ENCODE data around the gene DCDC2B. TPM values are rescaled to one million over a fixed set of nuclear protein-coding genes. Genes with fewer than 3 reads are reported as not detected.

DCDC2B gene
- total and polyA plus RNA-seq, 9 of the 15 experiments (the other 6 are each of a cell fraction or from before 2014, with no cell fraction given) = not detected

DNA sequence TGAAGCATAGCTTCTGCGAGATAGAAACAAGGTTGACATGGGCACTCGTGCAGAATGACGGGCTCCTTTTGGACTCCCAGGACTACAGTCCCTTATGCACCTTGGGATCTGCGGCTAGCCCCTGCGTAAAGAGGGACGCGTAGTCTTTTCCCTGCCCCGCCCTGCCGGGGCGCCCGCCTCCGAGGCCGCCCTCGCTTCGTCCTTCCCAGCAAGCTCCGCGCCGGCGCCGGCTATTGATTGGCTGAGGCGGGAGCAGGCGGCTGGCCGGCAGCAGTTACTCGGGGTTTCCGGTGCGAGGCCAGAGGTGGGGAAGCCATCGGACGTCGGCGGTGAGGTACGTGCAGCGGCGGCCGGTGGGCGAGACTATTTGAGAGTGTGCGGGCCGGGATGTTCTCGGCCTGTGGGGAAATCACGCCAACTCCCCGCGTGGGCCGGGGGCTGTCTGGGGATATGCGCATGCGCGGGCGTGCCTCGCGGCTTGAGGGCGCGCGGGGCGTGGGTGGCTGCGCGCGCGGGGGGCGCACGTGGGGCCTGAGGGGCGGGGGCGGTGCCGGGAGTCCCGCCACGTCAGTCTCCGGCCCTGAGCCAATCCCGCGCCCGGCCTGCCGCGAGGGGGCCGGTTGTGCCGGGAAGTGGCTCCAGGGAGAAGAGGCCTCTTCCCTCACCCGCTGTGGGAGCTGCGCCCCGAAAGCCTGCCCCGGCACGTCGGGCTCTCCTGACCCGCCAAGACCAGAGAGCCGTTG lies 29.3 kb upstream of the DCDC2B start, which contains the start of gene TXLNA (continued):
- no peak for TF ChIP-seq ZKSCAN8 (CRISPR knock-in tag; IDR thresholded peaks at IDR 0.05)
- peak; percentile 98 for TF ChIP-seq EP400 (IDR thresholded peaks at IDR 0.05)
- peak; percentile 48; the same call in 1 of the 2 replicates for TF ChIP-seq ILF3 (IDR thresholded peaks at IDR 0.05; ENCODE audit: borderline replicate concordance)
- TF ChIP-seq U2AF1 (optimal IDR thresholded peaks at IDR 0.05; ENCODE audit: low read depth, low read length) = peak; percentile 89
- TF ChIP-seq, protein P1, sequence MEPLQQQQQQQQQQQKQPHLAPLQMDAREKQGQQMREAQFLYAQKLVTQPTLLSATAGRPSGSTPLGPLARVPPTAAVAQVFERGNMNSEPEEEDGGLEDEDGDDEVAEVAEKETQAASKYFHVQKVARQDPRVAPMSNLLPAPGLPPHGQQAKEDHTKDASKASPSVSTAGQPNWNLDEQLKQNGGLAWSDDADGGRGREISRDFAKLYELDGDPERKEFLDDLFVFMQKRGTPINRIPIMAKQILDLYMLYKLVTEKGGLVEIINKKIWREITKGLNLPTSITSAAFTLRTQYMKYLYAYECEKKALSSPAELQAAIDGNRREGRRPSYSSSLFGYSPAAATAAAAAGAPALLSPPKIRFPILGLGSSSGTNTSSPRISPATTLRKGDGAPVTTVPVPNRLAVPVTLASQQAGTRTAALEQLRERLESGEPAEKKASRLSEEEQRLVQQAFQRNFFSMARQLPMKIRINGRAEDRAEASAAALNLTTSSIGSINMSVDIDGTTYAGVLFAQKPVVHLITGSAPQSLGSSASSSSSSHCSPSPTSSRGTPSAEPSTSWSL (CRISPR knock-in tag; IDR thresholded peaks at IDR 0.05; ENCODE audit: borderline replicate concordance) = peak; percentile 38; the same call in 1 of the 2 replicates
- TF ChIP-seq CBFA2T2 (conservative IDR thresholded peaks at IDR 0.05) = no peak
- TF ChIP-seq MECOM (CRISPR knock-in tag; IDR thresholded peaks at IDR 0.05) = 0 out of 2 replicates have a peak, but pooled peaks have one; percentile 19
- no peak; the same call in 1 of the 2 replicates for TF ChIP-seq OTX1 (CRISPR knock-in tag; IDR thresholded peaks at IDR 0.05)
- TF ChIP-seq MLX (CRISPR knock-in tag; conservative IDR thresholded peaks at IDR 0.05) = peak in 1 of 2 experiments; percentile 86; a peak in 2 of 4 replicates
- no peak for TF ChIP-seq ZNF274 (IDR thresholded peaks at IDR 0.05; ENCODE audit: borderline replicate concordance, low read depth, low read length)
- no peak for TF ChIP-seq TCF3 (CRISPR knock-in tag; IDR thresholded peaks at IDR 0.05)
- no peak for TF ChIP-seq ZNF217 (CRISPR knock-in tag; IDR thresholded peaks at IDR 0.05)
- TF ChIP-seq FOXP1 (CRISPR knock-in tag; IDR thresholded peaks at IDR 0.05) = peak; percentile 82
- no peak for TF ChIP-seq BCOR (IDR thresholded peaks at IDR 0.05)
- TF ChIP-seq ZKSCAN1 (IDR thresholded peaks at IDR 0.05; ENCODE audit: low read depth, low read length) = no peak
- peak; percentile 18 for TF ChIP-seq SP2 (IDR thresholded peaks at IDR 0.05; ENCODE audit: extremely low read depth, low read depth, low read length, poor library complexity, severe bottlenecking)
- no peak for TF ChIP-seq KAT8 (IDR thresholded peaks at IDR 0.05; ENCODE audit: low read depth)
- no peak for TF ChIP-seq PTTG1 (tag; IDR thresholded peaks at IDR 0.05; ENCODE audit: low read depth)
- TF ChIP-seq CREB1 (IDR thresholded peaks at IDR 0.05) = peak; percentile 55
- peak; percentile 76; the same call in 1 of the 2 replicates for TF ChIP-seq CREB1 (CRISPR knock-in tag; IDR thresholded peaks at IDR 0.05)
- TF ChIP-seq ZC3H11A (IDR thresholded peaks at IDR 0.05; ENCODE audit: low read depth, low read length) = no peak
- TF ChIP-seq ZNF586 (CRISPR knock-in tag; conservative IDR thresholded peaks at IDR 0.05) = no peak
- peak; percentile 55 for TF ChIP-seq HCFC1 (IDR thresholded peaks at IDR 0.05; ENCODE audit: low read depth, low read length)
- TF ChIP-seq ZNF76 (CRISPR knock-in tag; IDR thresholded peaks at IDR 0.05; ENCODE audit: borderline replicate concordance) = 0 out of 2 replicates have a peak, but pooled peaks have one; percentile 17
- TF ChIP-seq CBFB (CRISPR knock-in tag; IDR thresholded peaks at IDR 0.05) = no peak
- TF ChIP-seq CAMTA2 (CRISPR knock-in tag; conservative IDR thresholded peaks at IDR 0.05) = peak; percentile 80; the same call in 1 of the 2 replicates
- peak; percentile 78 for TF ChIP-seq PHB (CRISPR knock-in tag; IDR thresholded peaks at IDR 0.05)

Measured in K562 (cell line).